GM19240 (cell line): Measurements from ENCODE around the gene TEX51.

Source experiments
- DNase-seq: peaks from one replicate; pipeline ENCODE4 v3.0.0; 2011; ENCODE audit warnings: low spot score; ENCODE audit not compliant: insufficient read length

Gene TEX51

GRCh38 chr2:126950504-126950903 lies 51.8 kb downstream of the TEX51 start:
- DNase-seq: no peak
